BE2C (cell line): ENCODE results near the gene ZDHHC12.
A peak's percentile ranks its signal among the peaks of the same experiment; 100 is the strongest.

Experiments used
- DNase-seq: peaks from one replicate; pipeline ENCODE4 v3.0.0-alpha.2; 2020
- H3K27me3 ChIP-seq: fragments of 250-450 bp; sonication (Bioruptor Pico); 2 replicates; pipeline ENCODE4 v1.5.1; 2020; ENCODE audit warnings: mild to moderate bottlenecking
- H3K36me3 ChIP-seq: fragments of 250-450 bp; sonication (Bioruptor Pico); 2 replicates; pipeline ENCODE4 v1.5.1; 2020; ENCODE audit warnings: mild to moderate bottlenecking
- H3K4me1 ChIP-seq: fragments of 250-450 bp; sonication (Bioruptor Pico); 2 replicates; pipeline ENCODE4 v1.5.1; 2020
- H3K4me3 ChIP-seq: 2 replicates; pipeline ENCODE4 v1.5.1; 2011; ENCODE audit warnings: low read depth, low read length
- H3K9me3 ChIP-seq: fragments of 250-450 bp; sonication (Bioruptor Pico); 2 replicates; pipeline ENCODE4 v1.5.1; 2020
- CTCF ChIP-seq: IDR thresholded peaks from 2 replicates; pipeline ENCODE4 v1.5.1; 2012; ENCODE audit warnings: mild to moderate bottlenecking, low read depth, low read length

Gene ZDHHC12

GRCh38 chr9:128706671-128707381, 17.1 kb downstream of the ZDHHC12 start:
- H3K4me1 ChIP-seq, result no peaks in the 10 kb centered on the region
- no peaks in the 10 kb centered on the region for H3K9me3 ChIP-seq
- TF ChIP-seq CTCF, result no peak
- H3K36me3 ChIP-seq, result peaks cover 16% of the 10 kb centered on the region
- no peak for DNase-seq
- H3K27me3 ChIP-seq, result no peaks in the 10 kb centered on the region
- H3K4me3 ChIP-seq, result no peak overlapping the region

GRCh38 chr9:128706045-128706444, 17.9 kb downstream of the ZDHHC12 start:
- Histone ChIP-seq H3K4me1 (no peaks in the 10 kb centered on the region), H3K36me3 (peaks cover 16% of the 10 kb centered on the region), H3K9me3 (no peaks in the 10 kb centered on the region), H3K27me3 (no peaks in the 10 kb centered on the region), H3K4me3 (no peak overlapping the region)
- no peak for TF ChIP-seq CTCF
- no peak for DNase-seq

GRCh38 chr9:128705051-128705965, 18.6 kb downstream of the ZDHHC12 start:
- no peak for TF ChIP-seq CTCF
- Histone ChIP-seq H3K4me1 (no peaks in the 10 kb centered on the region), H3K4me3 (no peak overlapping the region), H3K9me3 (no peaks in the 10 kb centered on the region), H3K36me3 (peaks cover 16% of the 10 kb centered on the region), H3K27me3 (no peaks in the 10 kb centered on the region)
- no peak for DNase-seq

GRCh38 chr9:128704356-128704670, 19.6 kb downstream of the ZDHHC12 start:
- Histone ChIP-seq H3K9me3 (no peaks in the 10 kb centered on the region), H3K36me3 (peaks cover 16% of the 10 kb centered on the region), H3K27me3 (no peaks in the 10 kb centered on the region), H3K4me1 (no peaks in the 10 kb centered on the region), H3K4me3 (no peak overlapping the region)
- no peak for TF ChIP-seq CTCF
- no peak for DNase-seq

GRCh38 chr9:128703616-128704355, 20.1 kb downstream of the ZDHHC12 start:
- Histone ChIP-seq H3K36me3 (peaks cover 16% of the 10 kb centered on the region), H3K9me3 (no peaks in the 10 kb centered on the region), H3K4me3 (peak overlapping the region; percentile 78), H3K4me1 (no peaks in the 10 kb centered on the region), H3K27me3 (no peaks in the 10 kb centered on the region)
- DNase-seq, result no peak
- no peak for TF ChIP-seq CTCF
